SK-N-DZ (cell line): Measurements from ENCODE around the gene FZD4.
"Not testable (repeated sequence)": the region's sequence is repeated elsewhere in the genome, so short reads cannot be mapped to it uniquely, and the experiment has no call there.

ENCODE experiments used
- DNase-seq: peaks from one replicate; pipeline ENCODE4 v3.0.0-alpha.2; 2015; ENCODE audit warnings: low spot score

The FZD4 gene

GRCh38 chr11:86938203-86938899, 16.8 kb downstream of the FZD4 start:
- DNase-seq = peak; percentile 18

DNA sequence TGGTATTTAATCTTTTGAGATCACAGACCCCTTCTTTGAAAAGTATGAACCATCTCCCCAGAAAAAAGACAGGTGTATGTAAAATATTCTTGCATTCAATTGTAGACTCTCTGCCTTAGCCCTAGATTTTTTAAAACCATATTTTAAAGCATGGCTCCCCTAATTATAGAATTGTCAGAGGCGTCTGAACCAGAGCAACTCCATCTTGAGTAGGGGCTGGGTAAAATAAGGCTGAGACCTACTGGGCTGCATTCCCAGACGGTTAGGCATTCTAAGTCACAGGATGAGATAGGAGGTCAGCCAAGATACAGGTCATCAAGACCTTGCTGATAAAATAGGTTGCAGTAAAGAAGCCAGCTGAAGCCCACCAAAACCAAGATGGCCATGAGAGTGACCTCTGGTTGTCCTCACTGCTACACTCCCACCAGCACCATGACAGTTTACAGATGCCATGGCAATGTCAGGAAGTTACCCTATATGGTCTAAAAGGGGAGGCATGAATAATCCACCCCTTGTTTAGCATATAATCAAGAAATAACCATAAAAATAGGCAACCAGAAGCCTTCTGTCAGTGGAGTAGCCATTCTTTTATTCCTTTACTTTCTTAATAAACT, 17.9 kb downstream of the FZD4 start:
- not testable (repeated sequence) for DNase-seq

- DNase-seq = no peak
Observed at GRCh38 chr11:86934926-86935579, 20.1 kb downstream of the FZD4 start.

- DNase-seq = no peak
Observed at GRCh38 chr11:86934582-86934900, 20.7 kb downstream of the FZD4 start.

DNA sequence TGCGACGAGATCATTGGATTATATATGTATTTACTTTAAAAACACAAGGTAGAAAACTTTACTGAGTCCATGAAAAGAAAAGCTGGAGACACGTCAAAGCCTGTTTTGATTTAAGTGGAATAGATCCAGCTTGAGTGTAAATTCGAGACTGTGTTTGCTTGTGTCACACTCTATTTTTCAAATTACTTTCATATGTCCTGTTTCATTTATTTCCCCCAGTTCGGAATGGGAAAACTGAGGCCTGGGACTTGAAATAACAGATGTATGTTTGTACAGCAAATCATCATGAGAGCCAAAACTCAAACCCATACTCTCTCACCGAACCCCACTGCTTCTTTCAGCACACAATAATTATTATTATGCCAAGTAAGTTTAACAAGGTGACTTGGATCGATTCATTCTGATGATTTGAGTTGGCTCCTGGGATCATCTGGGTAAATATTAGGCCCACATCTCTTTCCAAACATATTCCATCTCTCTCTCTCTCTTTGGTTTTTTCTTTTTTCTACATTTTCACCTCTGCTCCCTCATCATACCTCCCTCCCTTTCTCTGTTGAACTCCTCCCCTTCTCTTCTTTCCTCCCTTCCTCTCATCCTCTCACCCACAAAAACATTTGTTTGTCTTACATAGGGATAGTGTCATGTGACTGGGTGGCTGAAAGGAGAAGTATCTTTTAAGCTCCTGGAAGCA, 21.2 kb downstream of the FZD4 start:
- no peak for DNase-seq

DNA sequence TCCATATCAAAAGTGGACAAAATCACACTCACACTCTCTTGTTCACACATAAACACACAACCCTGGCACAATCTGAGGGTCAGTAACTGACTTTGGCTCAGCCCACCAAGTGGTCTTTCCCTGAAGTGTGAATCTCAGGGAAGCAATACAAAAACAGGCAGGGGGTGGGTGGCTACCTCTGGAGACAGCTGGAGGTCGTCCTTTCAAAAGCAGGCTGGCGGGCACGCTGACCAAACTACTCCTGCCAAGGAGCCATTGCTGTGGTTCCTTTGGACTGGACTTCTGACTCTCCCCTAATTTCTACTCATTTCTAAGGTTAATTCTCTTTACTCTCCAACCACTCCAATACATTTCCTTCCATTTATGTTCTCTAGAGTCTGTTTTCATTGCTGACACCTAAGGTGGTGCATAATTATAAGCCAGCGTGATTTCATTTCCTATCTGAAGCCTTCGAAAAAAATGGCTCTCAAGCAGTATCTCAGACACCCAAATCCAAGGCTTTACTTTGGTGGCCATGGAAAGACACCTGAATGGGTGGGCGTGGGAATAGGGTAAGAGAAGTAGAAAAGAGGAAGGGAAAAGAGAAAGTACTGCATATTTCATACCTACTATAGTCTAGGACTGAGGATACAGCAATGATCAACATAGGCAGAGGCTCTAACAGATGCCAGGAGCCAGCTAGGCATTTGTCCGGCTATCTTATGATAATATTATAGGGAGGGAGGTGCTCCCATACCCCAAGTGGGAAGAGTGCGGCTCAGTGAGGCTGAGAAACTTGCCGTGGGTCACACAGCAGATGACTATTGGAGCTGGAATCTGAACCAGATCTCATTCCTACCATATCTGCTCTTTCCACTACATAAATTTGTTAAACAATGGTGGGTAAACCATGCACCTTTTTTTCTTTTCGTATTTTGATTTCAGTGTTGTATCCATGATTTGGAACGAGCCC, 22.0 kb downstream of the FZD4 start:
- no peak for DNase-seq

GRCh38 chr11:86932259-86932585, 23.0 kb downstream of the FZD4 start:
- no peak for DNase-seq

- DNase-seq = no peak
Observed at GRCh38 chr11:86931548-86932258, 23.5 kb downstream of the FZD4 start.

- DNase-seq = no peak
Observed at GRCh38 chr11:86930957-86931547, 24.1 kb downstream of the FZD4 start.

- DNase-seq = no peak
Observed at GRCh38 chr11:86926975-86927374, 28.2 kb downstream of the FZD4 start.

DNA sequence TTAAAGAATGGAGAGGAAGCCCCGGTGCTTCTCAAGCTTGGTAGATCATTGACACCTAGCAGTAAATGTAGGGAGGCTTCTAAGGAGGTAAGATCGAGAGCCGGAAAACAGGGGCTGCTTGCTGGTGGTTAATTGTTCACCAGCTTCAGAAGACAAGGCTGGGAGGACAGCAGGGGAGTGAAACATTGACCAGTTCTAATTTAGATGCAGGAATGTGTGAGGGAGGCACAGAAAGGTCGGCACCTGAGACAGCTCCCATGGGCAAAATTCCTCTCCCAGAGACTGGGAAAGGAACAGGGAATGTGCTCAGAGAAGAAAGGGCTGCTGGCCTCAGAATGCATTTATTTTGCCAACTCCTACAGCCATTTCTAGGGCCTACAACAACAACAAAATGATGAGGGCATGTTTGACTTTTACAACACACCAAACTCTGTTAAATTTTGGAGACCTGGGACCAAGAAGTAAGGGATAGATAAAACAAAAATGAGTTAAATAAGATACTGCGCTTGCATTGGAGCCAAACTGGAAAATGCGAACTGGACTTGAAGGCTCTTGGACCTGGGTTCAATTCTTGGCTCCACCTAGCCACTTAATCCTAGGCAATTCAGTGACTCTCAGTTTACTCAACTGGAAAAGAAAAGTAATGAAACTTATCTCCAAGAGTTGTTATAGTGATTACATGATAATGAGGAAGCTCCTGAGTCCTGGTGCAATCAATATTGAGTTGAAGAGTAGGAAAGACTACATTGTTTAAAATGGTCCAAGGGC, 31.0 kb downstream of the FZD4 start:
- DNase-seq = no peak

- DNase-seq = no peak
Observed at GRCh38 chr11:86922225-86922624, 33.0 kb downstream of the FZD4 start.

- peak; percentile 69 for DNase-seq
Observed at GRCh38 chr11:86919557-86920210, 35.5 kb downstream of the FZD4 start.

GRCh38 chr11:86918973-86919372, 36.2 kb downstream of the FZD4 start:
- no peak for DNase-seq

DNA sequence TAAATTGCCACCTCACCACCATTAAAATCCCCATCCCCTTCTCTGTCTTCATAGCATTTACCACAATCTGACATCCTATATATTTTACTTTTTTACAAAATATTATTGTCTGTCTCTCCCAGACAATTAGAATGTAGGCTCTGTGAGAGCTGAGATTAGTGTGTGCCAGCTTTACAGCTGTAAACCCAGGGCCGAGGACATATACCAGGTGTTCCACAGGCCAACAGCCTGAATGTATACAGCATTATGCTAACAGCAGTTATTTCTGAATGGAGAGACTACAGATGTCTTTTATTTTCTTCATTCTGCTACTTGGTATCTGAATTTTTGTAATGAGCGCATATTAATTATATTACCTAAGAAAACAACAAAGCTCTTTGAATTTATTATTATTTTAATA, 36.7 kb downstream of the FZD4 start:
- DNase-seq = no peak

- no peak for DNase-seq
Observed at GRCh38 chr11:86917589-86917988, 37.6 kb downstream of the FZD4 start.

DNA sequence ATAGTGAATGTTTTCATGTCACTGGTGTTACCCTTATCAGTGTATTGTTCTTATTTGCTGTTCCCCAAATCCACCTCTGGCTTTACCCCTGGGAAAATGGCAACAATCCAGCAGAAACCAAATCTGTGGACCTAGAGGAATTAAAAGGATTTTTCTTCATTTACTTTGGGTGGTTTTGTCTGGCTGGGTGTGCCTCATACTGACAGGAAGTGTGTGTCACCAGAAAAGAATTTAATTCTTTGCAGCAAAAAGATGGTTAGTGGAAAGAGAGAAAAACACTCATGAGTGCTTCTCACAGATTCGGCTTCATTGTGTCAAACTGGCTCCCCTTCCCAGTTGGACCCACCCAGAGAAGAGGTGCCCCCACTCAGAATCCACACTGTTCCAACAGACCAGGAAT, 38.9 kb downstream of the FZD4 start:
- no peak for DNase-seq

- DNase-seq = not testable (repeated sequence)
Observed at GRCh38 chr11:86915850-86916249, 39.3 kb downstream of the FZD4 start.

DNA sequence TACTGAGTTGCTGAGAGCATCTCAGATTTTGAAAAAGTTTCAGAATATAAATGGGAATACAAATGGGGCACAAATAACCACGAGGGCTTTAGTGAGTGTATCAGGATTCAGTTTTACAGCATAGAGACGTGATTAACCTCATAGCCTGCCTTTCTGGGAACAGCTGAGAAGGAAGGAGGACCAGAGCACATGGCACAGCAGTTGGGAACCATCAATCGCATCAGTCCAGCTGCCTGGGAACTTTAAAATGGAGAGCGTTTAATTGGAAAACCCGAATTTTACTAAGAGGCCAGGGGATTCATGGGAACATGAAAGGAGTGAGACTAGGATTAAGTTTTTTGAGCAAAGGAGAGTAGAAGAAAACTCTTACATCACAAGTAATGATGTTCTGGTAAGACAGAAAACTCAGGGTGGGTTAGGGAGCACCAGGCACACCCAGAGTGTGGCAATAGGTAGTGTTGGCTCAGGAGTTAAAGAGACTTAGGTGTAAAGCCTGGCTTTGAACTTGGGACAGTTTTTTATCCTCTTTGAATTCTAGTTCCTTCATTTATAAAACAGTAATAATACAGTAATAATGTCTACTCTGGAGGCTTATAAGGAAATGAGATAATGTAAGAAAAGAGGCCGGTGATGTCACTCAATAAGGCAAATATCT, 40.2 kb downstream of the FZD4 start:
- no peak for DNase-seq
